ENCODE data around the gene PTPRT. TPM values are rescaled to one million over a fixed set of nuclear protein-coding genes. Genes with fewer than 3 reads are reported as not detected.
A peak's percentile ranks its signal among the peaks of the same experiment; 100 is the strongest.

Gene PTPRT
- total and polyA plus RNA-seq, 2 of the 13 experiments (the other 11 are each of a cell fraction or from before 2014, with no cell fraction given), result under 0.01 to 0.09 TPM

GRCh38 chr20:43138061-43138770 lies 51.5 kb downstream of the PTPRT start (continued):
- TF ChIP-seq KIAA2018 (CRISPR knock-in tag; IDR thresholded peaks at IDR 0.05; ENCODE audit: borderline replicate concordance), result no peak
- 0 out of 2 replicates have a peak, but pooled peaks have one; percentile 16 for TF ChIP-seq RARA (CRISPR knock-in tag; IDR thresholded peaks at IDR 0.05)
- TF ChIP-seq ZNF318 (CRISPR knock-in tag; IDR thresholded peaks at IDR 0.05), result no peak
- TF ChIP-seq ZBTB38 (CRISPR knock-in tag; IDR thresholded peaks at IDR 0.05), result no peak
- TF ChIP-seq ZNF619 (CRISPR knock-in tag; IDR thresholded peaks at IDR 0.05), result no peak
- no peak for TF ChIP-seq ZBTB34 (CRISPR knock-in tag; IDR thresholded peaks at IDR 0.05)
- TF ChIP-seq FIP1L1 (IDR thresholded peaks at IDR 0.05; ENCODE audit: borderline replicate concordance, insufficient read depth, low read depth, low read length), result no peak
- TF ChIP-seq SRSF1 (optimal IDR thresholded peaks at IDR 0.05; ENCODE audit: low read depth, low read length), result no peak
- no peak for TF ChIP-seq PPARG (CRISPR knock-in tag; conservative IDR thresholded peaks at IDR 0.05)
- TF ChIP-seq SIX1 (CRISPR knock-in tag; IDR thresholded peaks at IDR 0.05; ENCODE audit: borderline replicate concordance), result peak; percentile 82; the same call in 1 of the 2 replicates
